Activated CD4-positive, alpha-beta T cell treated with anti-CD3 and anti-CD28 coated beads for 36 hours (primary cell): Measurements from ENCODE around the gene XCL2. TPM values are rescaled to one million over a fixed set of nuclear protein-coding genes. Genes with fewer than 3 reads are reported as not detected.

Experiments used
- ATAC-seq: fragments of 200-7000 bp; cut with Tn5 transposase; one replicate; pipeline ENCODE4 v1.10.0; 2021; ENCODE audit warnings: mild to moderate bottlenecking, moderate library complexity
- CTCF ChIA-PET: fragments of 350-600 bp; sonication (Branson Sonifier 250); formaldehyde crosslinking; loops from one replicate; lab custom pipeline; 2021; ENCODE audit warnings: antibody characterized with exemption; lab: Charles Lee
- POLR2A ChIA-PET: fragments of 350-600 bp; sonication (Branson Sonifier 250); formaldehyde crosslinking; loops from one replicate; lab custom pipeline; 2021; ENCODE audit warnings: antibody characterized with exemption, inconsistent platforms; lab: Charles Lee
- DNase-seq: peaks from one replicate; pipeline ENCODE4 v3.0.0-alpha.2; 2020
- H3K27ac Mint-ChIP-seq: one replicate; pipeline ENCODE4 v1.8.0; 2021; ENCODE audit warnings: mixed read lengths
- H3K27me3 Mint-ChIP-seq: one replicate; pipeline ENCODE4 v1.8.0; 2021; ENCODE audit warnings: mixed read lengths
- H3K36me3 Mint-ChIP-seq: one replicate; pipeline ENCODE4 v1.8.0; 2021; ENCODE audit warnings: low read depth, mixed read lengths
- H3K4me1 Mint-ChIP-seq: one replicate; pipeline ENCODE4 v1.8.0; 2021; ENCODE audit warnings: mixed read lengths
- H3K4me3 Mint-ChIP-seq: one replicate; pipeline ENCODE4 v1.8.0; 2021; ENCODE audit warnings: mild to moderate bottlenecking, moderate library complexity, mixed read lengths
- H3K9me3 Mint-ChIP-seq: one replicate; pipeline ENCODE4 v1.8.0; 2021; ENCODE audit warnings: low read depth, mixed read lengths
- intact Hi-C, 2 experiments: fragments of 100-400 bp; cut with DNase I in 1 of 2; cut with micrococcal nuclease in 1 of 2; formaldehyde crosslinking; loops; one replicate each; pipeline versions ENCODE4 v1.14.2 to v1.15.1; 2022 to 2024; cut with DNase I, micrococcal nuclease
- total RNA-seq, 2 experiments: library from RNA; stranded (reverse); gene quantifications; one replicate each; pipeline ENCODE4 v1.2.3, GENCODE V29; 2021

Gene XCL2
- total RNA-seq, 2 experiments from 2014 or later, result 1.0 to 1.5 TPM

DNA sequence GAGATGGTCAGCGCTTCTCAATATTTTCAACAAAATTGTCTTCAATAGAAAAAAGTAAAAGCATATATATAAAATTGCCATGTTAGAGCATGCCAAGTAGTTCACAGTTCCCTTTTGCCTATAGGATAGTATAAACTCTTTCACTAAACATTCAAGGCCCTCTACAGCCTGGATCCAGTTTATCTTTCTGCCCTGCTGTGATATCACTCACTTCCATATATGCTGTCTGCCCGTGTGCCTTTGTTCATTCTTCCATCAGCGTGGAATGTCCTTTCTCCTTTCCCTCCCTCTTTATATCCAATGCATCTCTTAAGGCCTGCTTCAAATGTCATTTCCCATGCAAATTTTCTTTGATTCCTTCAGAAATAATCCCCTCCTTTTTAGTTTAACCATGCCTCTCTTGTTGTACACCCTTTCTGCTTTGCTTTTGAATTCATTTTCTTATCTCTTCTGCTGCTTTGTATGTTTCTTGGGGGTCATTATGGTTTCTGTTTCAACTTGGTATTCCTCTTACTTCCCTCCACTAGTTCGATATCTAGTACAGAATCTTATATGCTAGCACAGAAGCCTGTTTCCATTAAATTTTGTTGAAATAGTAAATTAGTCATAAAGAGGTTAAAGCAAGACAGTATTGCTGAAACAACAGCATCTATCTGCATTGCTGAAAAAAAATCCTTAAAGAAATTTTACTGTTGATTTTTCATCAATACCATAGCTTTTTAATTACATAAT lies 44.7 kb downstream of the XCL2 start:
- ChIA-PET POLR2A (no interaction called here), CTCF (no interaction called here)
- ATAC-seq, result no peak
- Mint-ChIP-seq H3K9me3 (no peaks in the 10 kb centered on the region), H3K27ac (no peak overlapping the region), H3K4me1 (peaks cover 28% of the 10 kb centered on the region), H3K36me3 (no peaks in the 10 kb centered on the region), H3K4me3 (no peak overlapping the region), H3K27me3 (no peaks in the 10 kb centered on the region)
- intact Hi-C loops, result no loop called here
- DNase-seq, result no peak

GRCh38 chr1:168498159-168498631 lies 45.6 kb downstream of the XCL2 start:
- H3K4me3 Mint-ChIP-seq, result no peak overlapping the region
- peaks cover 27% of the 10 kb centered on the region for H3K4me1 Mint-ChIP-seq
- DNase-seq (no peak), ATAC-seq (no peak)
- CTCF ChIA-PET, result interaction anchor here (0.5 kb wide), 1 partner anchor 41 kb away, joined by 3 read pairs; no protein-coding TSS in a partner anchor
- H3K36me3 Mint-ChIP-seq, result no peaks in the 10 kb centered on the region
- H3K27me3 Mint-ChIP-seq, result no peaks in the 10 kb centered on the region
- intact Hi-C loops, result no loop called here
- H3K9me3 Mint-ChIP-seq, result no peaks in the 10 kb centered on the region
- no peak overlapping the region for H3K27ac Mint-ChIP-seq
- POLR2A ChIA-PET, result no interaction called here

DNA sequence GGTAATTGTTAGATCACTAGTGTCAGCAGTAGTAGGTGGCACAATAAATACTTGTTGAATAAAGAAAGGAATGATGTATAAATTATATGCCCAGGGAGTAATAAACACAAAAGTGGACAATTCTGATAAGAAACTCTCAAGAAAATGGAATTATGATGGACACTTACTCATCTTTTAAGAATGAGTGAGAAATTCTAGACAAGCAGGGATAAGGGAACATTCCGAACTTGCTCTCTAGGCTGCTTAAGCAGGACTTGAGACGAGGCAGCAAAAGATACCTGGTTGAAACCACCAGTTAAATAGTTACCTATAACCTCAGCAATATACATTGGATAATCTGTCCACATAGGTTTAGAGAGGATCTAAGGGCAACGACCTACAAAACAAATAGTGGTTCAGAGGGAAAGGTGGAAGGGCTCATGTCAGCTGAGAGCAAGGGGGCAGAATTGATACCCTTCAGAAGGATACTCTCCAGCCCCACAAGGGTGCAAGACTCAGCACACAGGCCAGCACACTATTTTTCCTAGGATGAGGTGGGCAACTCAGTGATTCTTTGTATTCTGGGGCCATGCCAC lies 46.3 kb downstream of the XCL2 start:
- ChIA-PET CTCF (interaction anchor here (0.5 kb wide), 1 partner anchor 40 kb away, joined by 3 read pairs; no protein-coding TSS in a partner anchor), POLR2A (no interaction called here)
- intact Hi-C loops, result no loop called here
- Mint-ChIP-seq H3K27ac (no peak overlapping the region), H3K9me3 (no peaks in the 10 kb centered on the region), H3K4me3 (no peak overlapping the region), H3K36me3 (no peaks in the 10 kb centered on the region), H3K4me1 (peaks cover 27% of the 10 kb centered on the region), H3K27me3 (no peaks in the 10 kb centered on the region)
- no peak for ATAC-seq
- DNase-seq, result no peak

DNA sequence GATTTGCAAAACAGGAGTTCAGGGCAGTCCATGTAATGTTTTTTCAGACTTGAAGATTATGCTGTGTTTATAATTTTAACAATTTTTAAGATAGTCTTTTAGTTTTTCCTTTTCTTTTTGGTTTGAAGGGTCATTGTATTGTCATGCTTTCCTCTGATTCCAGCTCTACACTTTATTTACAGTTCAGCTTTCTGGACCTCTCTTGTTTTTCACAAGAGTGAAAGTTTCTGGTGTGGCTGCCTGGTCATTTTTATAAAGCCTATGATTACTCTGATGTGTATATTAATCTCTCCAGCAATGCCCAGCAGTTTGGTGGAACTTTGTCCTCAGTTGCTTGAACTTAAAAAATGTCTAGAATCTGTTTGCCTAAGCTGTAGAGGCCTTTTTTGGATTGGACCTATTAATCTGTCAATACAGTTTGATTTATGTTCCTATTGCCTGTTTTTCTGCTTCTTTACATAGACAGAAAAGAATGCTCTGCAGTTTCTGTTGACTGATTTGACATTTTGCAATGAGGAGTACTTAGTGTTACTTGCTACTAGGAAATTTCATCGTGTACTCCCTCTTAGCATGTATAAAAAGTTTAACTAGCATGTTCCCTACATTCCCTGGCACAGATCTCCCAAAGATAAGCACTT lies 52.2 kb downstream of the XCL2 start:
- Mint-ChIP-seq H3K27ac (no peak overlapping the region), H3K4me1 (peaks cover 5% of the 10 kb centered on the region), H3K27me3 (no peaks in the 10 kb centered on the region), H3K9me3 (no peaks in the 10 kb centered on the region), H3K4me3 (no peak overlapping the region), H3K36me3 (no peaks in the 10 kb centered on the region)
- ATAC-seq (no peak), DNase-seq (no peak)
- POLR2A ChIA-PET, result no interaction called here
- CTCF ChIA-PET, result interaction anchor here (0.6 to 1.2 kb wide), 4 partner anchors 9 to 58 kb away, joined by 3 to 4 read pairs (median 3); no protein-coding TSS in a partner anchor
- intact Hi-C loops, result no loop called here

Other genes with a start within 250 kb of the XCL2 start
- under 1 TPM; 0.39 to 0.67 TPM for gene XCL1, start 32.6 kb upstream of the XCL2 start, total RNA-seq
- gene DPT, start 185.2 kb upstream of the XCL2 start, total RNA-seq, result not detected